LNCAP (cell line): ENCODE results near the gene MUS81.

Experiments used
- TF ChIP-seq, protein P1 (sequence below): fragments of 450-650 bp; IDR thresholded peaks from 2 replicates; pipeline ENCODE4 v1.5.1; 2017; ENCODE audit warnings: mild to moderate bottlenecking

MUS81 gene

DNA sequence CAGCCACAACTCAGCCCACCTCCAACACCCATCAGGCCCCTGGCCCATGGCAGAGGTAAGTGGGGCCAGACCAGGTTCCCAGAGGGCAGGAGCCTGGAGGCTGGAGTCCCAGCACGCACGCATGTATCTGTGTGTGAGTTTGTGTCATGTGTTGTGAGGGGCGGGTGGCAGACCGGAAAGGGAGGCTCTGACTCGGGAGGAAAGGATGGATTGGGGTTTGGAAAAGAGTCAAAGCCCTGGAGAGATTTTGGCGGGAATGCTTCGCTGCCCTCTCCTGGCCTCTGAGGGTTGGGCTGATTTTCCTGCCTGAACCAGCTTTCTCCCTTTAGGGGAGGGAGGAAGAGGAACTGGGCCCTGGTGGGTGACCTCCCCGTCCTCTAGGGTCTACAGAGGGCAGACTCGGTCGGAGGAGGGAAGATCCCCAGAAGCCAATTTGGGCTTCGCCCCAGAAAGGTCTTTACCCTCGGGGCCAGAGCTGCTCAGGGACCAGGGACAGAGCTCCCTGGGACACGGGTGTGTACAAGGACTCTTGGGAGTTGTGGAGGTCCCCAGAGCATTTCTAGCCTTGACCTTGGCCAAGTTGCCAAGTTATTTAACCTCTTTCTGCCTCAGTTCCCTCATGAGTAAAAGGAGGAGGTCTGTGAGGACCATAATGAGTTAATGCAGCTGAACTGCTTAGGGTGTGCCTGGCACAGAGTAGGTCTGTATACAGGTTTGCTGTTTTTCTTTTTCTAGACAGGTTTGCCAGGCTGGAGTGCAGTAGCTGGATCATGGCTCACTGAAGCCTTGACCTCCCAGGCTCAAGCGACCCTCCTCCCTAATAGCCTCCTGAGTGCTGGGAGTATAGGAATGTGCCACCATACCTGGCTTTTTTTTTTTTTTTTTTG, 51.7 kb downstream of the MUS81 start:
- TF ChIP-seq, protein P1, sequence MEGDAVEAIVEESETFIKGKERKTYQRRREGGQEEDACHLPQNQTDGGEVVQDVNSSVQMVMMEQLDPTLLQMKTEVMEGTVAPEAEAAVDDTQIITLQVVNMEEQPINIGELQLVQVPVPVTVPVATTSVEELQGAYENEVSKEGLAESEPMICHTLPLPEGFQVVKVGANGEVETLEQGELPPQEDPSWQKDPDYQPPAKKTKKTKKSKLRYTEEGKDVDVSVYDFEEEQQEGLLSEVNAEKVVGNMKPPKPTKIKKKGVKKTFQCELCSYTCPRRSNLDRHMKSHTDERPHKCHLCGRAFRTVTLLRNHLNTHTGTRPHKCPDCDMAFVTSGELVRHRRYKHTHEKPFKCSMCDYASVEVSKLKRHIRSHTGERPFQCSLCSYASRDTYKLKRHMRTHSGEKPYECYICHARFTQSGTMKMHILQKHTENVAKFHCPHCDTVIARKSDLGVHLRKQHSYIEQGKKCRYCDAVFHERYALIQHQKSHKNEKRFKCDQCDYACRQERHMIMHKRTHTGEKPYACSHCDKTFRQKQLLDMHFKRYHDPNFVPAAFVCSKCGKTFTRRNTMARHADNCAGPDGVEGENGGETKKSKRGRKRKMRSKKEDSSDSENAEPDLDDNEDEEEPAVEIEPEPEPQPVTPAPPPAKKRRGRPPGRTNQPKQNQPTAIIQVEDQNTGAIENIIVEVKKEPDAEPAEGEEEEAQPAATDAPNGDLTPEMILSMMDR: peak; percentile 43; the same call in 1 of the 2 replicates

DNA sequence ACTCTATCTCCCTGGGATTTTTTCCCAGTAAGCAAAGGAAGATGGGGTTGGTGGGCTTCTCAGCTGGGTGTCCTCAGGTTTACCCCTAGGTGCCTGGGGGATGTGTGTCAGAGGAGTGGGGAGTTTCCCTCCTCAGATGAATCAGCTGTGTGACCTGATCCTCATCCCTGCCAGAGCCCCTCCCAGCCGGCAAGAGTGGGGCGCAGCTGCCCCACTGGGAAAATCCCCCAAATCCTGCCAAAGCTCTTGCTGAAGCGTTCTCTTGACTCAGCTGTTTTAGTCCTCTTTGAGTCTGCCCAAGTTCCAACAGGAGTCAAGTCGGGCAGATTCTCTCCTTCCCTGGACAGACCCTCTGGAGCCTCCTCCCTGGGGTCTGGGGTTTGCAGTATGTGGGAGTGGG, 52.6 kb downstream of the MUS81 start:
- TF ChIP-seq, protein P1: no peak

DNA sequence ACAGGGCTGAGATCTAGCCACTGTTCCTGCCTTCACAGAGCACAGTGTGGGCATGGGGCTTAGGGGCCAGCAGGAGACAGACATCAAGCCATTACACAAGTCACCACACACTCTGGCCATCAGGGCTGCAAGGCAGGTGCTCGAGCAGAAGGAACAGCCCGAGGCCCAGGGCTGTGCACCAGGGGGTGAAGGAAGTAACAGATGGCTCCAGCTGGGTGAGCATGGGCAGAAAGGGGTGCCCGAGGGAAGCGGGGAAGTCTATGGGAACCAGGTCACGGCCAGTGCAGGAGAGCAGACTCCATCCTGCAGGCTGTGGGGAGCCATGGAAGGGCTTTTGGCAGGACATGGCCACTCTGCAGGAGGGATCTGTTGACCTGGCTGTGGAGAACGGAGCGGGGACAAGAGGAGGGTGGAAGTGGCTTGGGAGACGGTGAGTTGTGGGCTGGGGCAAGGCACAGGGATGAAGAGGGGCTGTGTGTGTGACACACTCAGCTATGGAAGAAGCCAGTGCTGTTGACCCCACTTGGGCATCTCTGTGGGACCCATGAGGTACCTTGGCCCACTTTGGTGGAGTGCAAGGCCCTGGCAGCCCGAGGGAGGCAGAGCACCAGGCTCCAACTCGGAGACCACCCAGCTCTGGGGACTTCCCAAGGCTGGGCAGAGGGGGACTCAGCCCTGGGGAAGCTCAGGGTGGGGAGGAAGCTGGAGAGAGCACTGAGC, 55.0 kb downstream of the MUS81 start:
- TF ChIP-seq, protein P1: no peak

DNA sequence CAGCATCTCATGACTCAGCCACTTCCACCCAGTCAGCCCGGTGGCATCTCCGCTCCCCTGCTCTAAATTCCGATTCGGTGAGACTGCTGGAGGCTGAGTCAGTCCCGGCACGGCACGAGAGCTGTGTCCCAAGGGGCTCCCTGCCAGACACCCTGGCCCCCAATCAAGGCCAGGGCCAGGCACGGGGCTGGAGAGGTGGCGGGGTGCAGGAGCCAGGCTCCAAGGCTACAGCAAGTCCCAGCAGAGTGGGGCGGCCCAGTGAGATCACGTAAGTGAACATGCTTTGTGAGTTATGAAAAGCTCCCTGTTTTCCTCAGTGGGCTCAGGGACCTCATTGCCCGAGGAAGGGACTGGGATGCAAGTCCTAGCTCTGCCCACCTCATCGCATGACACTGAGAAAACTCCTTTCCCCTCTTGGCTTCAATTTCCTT, 55.6 kb downstream of the MUS81 start:
- TF ChIP-seq, protein P1: no peak
